ENCODE results near the gene RTL10.

DNA sequence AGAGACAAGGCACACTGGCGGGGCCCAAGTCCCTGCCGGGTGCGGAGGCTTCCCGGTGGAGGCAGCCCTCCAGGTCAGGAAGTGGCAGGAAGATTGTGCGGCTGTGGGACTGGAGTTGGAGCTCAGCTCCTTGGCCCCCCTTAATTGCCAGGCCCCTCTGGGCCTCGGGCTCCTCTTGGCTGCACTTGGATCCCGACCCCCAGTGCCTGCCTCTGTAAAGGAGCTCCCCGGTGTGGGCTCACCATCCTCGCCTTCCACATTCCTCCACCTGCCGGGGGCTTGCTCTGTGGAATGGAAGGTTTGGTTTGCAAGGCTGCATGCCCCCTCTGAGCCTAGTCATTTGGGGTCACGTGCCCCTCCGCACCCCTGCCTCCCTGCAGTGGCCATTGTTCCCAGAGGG is 48.8 kb upstream of the RTL10 start:
- TF ChIP-seq CTCF (IDR thresholded peaks at IDR 0.05 in 4 of 5, conservative IDR thresholded peaks at IDR 0.05 in 1 of 5) (no peak), POLR2A (IDR thresholded peaks at IDR 0.05) (no peak)

All from gastrocnemius medialis (tissue), 4 donors.